Measurements from ENCODE around the gene TMEM47.

DNA sequence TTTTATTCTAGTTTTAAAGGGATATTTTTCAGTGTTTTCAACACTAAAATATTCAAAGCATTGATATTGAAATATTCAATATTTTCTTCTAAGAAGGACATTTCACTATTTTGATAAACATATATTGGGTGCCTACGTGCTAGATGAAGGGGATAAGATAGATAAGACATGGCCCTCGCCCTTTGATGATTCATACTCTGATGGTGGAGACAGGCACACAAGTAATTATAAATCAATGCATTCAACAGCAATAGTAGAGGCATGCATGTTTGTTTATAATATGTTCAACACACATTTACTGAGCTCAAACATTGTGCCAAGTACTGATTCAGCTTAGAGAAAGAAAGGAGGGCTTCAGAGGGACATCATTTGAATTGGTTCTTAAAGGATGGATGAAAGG is 22.7 kb downstream of the TMEM47 start:
- TF ChIP-seq, protein P1, sequence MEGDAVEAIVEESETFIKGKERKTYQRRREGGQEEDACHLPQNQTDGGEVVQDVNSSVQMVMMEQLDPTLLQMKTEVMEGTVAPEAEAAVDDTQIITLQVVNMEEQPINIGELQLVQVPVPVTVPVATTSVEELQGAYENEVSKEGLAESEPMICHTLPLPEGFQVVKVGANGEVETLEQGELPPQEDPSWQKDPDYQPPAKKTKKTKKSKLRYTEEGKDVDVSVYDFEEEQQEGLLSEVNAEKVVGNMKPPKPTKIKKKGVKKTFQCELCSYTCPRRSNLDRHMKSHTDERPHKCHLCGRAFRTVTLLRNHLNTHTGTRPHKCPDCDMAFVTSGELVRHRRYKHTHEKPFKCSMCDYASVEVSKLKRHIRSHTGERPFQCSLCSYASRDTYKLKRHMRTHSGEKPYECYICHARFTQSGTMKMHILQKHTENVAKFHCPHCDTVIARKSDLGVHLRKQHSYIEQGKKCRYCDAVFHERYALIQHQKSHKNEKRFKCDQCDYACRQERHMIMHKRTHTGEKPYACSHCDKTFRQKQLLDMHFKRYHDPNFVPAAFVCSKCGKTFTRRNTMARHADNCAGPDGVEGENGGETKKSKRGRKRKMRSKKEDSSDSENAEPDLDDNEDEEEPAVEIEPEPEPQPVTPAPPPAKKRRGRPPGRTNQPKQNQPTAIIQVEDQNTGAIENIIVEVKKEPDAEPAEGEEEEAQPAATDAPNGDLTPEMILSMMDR (IDR thresholded peaks at IDR 0.05; ENCODE audit: insufficient read depth, low read length) = no peak
- TF ChIP-seq POLR2AphosphoS5 (IDR thresholded peaks at IDR 0.05; ENCODE audit: low read depth) (no peak), SPI1 (IDR thresholded peaks at IDR 0.05; ENCODE audit: borderline replicate concordance, low read depth) (no peak), GABPA (IDR thresholded peaks at IDR 0.05; ENCODE audit: low read depth) (no peak)
- TF ChIP-seq, protein P2, sequence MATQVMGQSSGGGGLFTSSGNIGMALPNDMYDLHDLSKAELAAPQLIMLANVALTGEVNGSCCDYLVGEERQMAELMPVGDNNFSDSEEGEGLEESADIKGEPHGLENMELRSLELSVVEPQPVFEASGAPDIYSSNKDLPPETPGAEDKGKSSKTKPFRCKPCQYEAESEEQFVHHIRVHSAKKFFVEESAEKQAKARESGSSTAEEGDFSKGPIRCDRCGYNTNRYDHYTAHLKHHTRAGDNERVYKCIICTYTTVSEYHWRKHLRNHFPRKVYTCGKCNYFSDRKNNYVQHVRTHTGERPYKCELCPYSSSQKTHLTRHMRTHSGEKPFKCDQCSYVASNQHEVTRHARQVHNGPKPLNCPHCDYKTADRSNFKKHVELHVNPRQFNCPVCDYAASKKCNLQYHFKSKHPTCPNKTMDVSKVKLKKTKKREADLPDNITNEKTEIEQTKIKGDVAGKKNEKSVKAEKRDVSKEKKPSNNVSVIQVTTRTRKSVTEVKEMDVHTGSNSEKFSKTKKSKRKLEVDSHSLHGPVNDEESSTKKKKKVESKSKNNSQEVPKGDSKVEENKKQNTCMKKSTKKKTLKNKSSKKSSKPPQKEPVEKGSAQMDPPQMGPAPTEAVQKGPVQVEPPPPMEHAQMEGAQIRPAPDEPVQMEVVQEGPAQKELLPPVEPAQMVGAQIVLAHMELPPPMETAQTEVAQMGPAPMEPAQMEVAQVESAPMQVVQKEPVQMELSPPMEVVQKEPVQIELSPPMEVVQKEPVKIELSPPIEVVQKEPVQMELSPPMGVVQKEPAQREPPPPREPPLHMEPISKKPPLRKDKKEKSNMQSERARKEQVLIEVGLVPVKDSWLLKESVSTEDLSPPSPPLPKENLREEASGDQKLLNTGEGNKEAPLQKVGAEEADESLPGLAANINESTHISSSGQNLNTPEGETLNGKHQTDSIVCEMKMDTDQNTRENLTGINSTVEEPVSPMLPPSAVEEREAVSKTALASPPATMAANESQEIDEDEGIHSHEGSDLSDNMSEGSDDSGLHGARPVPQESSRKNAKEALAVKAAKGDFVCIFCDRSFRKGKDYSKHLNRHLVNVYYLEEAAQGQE (IDR thresholded peaks at IDR 0.05; ENCODE audit: insufficient replicate concordance, low read depth) = no peak

Measured in HL-60 (cell line).